GM21723 (cell line): ENCODE results near the gene CCDC188.

ENCODE experiments used
- ATAC-seq: cut with Tn5 transposase; IDR thresholded peaks from one replicate; pipeline ENCODE4 v1.9.1; 2021; ENCODE audit warnings: mild to moderate bottlenecking, moderate library complexity; ENCODE audit not compliant: unreplicated experiment

Gene CCDC188

GRCh38 chr22:20123366-20124082, 27.3 kb downstream of the CCDC188 start:
- ATAC-seq, result no peak

- ATAC-seq, result no peak
These were observed 28.9 kb downstream of the CCDC188 start for GRCh38 chr22:20121856-20122415.

- no peak for ATAC-seq
These were observed 32.4 kb downstream of the CCDC188 start for GRCh38 chr22:20118300-20119020.

- ATAC-seq, result peak; percentile 20
These were observed 33.1 kb downstream of the CCDC188 start for GRCh38 chr22:20117633-20118299.

DNA sequence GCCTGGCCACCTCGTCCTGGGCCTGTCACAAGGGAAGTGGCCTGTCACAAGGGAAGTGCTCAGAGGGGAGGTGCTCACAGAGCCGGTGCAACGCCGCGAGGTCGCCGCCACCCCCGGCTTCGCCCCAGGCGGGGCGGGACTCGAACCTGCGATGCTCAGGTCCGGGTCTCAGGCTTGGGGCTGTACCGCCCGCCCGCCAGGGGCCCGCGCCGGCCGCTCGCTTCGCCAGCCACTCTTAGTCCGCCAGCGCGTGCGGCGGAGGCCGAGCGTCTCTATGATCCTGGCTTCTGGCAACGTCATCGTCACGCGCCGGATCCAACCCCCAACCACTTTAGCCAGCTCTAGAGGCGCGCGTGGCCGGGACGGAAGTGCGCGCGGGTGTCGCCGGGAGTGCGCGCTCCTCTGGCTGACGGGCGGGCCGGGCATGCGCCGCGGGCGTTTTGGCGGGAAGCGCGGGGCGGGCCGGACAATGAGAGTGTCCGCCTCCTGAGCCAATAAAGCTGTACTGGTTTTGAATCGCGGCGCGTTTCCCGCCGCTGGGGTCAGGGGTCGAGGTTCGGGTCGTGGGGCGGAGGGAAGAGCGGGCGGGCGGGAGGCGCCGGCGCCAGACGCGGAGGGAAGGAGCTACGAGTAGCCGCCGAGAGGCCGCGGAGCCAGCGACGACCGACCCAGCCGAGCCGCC, 33.8 kb downstream of the CCDC188 start, which contains the start of gene TRMT2A:
TRMT2A (minus strand) TSS at position 276 of the 682 bp plus-strand sequence. CDS start 320 bp downstream, outside the sequence.
- peak; percentile 64 for ATAC-seq

GRCh38 chr22:20116376-20116950, 34.4 kb downstream of the CCDC188 start:
- ATAC-seq, result no peak

- ATAC-seq, result no peak
These were observed 35.0 kb downstream of the CCDC188 start, which contains the start of gene RANBP1 for GRCh38 chr22:20115691-20116375. Gene RANBP1, plus strand, starts transcription at chr22:20116104. Its CDS starts 81 bp downstream, at chr22:20116185.

DNA sequence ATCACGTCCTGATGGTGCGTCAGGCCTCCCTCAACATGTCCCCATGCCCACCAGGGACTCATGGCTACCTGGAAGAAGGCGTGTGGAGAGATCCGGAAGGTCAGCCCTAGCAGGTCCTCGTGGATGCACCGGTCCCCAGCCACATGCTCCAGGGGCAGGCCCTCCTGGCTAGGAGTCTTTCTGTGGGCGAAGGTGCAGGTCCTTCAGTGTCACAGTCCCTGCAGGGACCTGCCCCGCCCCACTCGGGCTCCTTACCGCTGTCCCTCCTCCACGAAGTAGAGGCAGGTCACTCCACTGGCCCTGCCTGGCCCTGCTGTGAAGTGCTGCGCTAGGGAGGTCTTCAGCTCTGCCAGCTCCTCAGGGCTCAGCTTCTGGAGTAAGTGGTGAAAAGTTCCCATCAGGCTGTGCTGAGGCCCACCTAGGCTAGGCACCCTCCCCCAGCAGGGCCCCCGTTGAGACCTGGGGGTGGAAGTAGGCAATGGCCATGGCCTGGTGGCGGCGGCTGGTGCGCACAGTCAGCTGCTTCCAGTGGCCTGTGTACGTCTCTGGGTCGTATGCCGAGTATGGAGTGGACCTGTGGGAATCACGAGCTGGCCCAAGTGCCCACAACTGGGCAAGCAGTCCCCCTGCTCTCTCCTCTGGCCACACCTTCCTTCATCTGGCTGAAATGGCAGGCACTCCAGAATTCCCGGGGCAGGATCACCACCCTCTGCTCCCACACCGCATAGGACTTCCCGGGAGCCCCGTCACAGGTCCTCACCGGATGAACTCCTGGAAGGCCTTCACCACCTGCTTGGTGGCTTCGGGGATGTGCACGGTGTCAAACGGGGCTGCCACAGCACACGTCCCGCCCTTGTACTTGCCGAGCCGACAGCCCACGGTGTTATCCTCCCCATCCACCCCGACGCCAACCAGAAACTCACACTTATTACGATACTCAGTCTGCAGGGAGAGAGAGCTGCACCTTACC, 36.1 kb downstream of the CCDC188 start:
- ATAC-seq, result no peak

- ATAC-seq, result no peak
These were observed 37.1 kb downstream of the CCDC188 start for GRCh38 chr22:20113551-20114310.

GRCh38 chr22:20112623-20113511, 38.0 kb downstream of the CCDC188 start:
- ATAC-seq, result no peak

DNA sequence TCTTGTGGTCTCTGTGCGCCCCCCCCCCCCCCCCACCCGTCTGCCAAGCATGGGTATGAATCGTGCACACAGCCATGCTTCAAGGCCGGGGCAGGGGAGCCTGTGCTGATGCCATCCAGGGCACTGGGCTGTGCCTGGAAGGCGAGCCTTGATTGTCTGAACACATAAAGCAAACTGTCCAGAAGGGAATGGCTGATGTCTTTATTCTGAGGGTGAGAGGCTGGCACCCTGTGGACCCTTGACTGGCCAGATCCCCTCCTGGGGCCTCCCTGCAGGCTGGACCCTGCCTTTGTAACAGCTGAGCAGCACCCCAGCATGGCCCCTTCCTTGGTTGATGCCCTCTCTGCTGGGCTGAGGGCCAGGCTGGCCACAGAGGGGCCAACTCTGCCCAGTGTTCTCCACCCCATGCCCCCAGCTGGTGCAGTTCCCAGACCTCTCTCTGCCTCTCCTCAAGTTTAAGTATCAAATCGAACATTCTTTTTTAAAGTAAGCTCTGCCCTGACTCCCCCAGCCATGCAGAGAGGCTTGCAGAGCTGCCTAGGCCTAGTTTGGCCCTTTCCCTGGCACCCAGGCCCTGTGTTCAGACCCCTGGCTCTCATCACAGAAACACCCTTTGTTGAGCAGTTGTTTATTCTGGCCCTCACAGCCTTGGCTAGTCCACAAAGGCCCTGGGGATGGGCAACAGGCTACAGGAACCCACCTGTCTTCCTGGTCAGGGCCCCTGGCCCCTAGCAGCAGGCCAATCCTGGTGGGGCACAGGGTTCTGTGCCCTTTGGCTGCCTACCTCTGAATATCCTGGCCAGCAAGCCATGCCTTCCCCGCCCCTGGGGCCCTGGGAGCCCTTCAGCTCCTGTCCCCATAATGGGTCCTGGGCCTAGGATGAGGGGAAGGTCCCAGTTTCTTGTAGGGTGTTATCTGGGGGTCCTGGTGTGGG, 38.9 kb downstream of the CCDC188 start:
- no peak for ATAC-seq

DNA sequence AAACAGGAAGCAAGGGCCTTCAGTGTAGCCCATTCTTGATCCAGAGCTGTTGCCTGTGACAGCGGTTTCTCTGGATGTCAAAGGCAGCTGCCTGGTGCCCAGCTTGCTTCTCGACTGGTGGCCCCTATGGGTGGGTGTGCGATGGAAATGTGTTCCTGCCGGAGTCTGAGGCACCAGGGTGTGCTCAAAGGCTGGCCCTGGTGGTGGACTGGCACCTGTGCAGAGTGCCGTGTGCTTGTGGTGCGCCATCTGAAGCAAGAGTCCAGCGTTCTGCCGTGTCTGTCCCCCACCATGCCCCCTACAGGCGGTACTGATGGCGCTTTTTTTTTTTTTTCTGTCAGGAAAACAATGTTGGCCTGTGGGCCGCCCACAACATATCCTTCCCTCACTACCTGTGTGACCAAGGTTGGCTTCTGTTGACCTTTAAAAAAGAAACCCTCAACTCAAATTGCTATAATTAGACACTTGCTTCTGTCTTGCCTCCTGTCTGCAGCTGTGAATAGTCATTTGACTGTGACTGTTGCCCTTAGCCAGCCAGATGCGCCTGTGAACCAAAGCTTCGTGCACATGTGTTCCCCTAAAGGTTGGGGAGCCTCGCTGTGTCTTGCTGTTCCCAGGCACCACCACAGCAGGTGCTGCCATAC, 39.7 kb downstream of the CCDC188 start:
- ATAC-seq, result no peak

- no peak for ATAC-seq
These were observed 40.4 kb downstream of the CCDC188 start for GRCh38 chr22:20110359-20110985.

- ATAC-seq, result no peak
These were observed 41.2 kb downstream of the CCDC188 start for GRCh38 chr22:20109411-20110358.
